ENCODE data around the gene MACROD1.

Gene MACROD1

DNA sequence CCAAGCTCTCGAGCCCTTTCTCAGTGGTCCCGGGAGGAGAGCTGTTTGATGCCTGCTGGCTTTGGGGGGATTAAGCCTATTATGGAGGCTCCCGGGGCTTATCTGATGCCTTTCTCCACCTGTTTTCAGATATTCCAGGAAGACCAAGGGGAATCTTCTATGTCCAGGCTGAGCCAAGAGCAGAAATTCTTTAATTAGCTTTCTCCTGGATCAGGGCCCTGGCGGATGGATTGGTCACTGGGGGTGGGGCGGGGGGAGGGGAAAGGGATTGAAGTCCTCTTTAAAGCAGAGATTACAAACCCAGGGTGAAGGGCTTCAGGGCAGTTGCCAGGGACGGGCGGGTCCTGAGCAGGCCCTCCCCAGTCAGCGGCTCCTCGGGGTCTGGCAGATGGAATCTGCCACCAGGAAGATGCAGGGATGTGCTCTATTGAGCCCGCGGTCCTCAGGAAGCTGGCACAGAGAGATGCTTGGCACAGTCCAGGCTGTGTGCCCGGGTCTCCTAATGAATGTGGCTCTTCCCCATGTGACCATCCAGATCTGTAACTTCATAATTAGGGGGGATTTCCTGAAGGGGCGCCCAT is 33.6 kb downstream of the MACROD1 start:
- DNase-seq, result peak in 10 of 56 donors; percentile 10 to 36 (median 21)

DNA sequence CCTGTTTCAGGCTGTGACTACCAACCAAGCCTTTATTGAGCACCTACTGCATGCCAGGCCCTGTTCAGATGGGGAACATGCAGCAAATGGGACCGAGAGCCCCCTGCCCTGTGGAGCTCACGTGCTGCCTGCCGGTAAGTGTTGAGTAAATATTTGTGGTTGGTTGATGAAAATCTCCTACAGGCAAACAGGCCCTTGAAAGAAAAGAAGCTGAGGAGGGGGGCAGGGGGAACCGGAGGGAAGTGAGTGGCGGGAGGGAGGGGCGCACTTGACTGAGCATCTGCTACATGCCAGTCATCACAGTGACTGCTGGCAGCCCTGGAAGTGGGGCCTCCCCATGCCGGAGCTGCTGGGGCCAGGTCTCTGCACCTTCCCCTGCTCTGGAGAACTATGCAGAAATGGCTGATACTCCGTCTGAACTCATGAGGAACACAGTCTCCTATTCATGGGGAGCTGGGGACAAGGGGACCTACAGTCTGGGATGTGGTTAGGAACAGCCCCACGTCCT is 34.2 kb downstream of the MACROD1 start:
- DNase-seq, result no peak

DNA sequence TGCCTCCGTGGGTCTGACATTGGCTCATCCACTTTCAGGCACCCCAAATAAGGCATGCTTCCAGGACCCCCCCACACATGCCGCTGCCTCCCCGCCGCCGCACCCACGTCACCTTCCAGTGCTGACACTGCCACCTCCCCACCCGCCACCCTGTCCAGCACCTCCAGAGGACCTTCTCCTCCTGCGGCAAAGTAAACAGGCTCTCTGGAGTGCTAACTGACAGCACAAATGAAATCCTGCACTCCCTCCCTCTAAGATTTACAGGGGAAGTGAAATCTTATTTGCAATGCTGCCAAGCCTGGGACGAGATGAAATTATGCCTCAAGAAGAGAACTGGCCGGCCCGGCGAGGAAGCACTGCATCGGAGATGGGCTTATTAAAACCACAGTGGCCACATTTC is 35.3 kb downstream of the MACROD1 start:
- DNase-seq, result no peak

DNA sequence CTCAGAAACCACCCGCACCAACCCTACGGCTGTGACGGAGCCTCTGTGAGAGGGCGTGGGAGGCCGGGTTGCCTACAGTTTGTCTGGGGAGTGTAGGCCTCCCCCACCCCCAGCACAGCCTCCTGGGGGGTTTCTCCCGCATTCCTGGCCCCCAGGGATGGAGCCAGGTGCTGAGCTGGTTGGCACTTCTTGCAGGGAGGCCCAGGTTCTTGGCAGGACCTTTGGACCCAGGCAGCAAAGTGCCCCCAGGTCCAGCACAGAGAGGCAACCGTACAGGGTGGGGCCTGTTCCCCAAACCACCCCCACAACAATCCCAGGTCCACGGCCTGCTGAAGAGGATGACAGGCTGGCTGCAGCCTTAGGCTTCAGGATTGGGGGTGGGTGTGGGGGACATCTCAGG is 36.5 kb downstream of the MACROD1 start:
- no peak for DNase-seq

DNA sequence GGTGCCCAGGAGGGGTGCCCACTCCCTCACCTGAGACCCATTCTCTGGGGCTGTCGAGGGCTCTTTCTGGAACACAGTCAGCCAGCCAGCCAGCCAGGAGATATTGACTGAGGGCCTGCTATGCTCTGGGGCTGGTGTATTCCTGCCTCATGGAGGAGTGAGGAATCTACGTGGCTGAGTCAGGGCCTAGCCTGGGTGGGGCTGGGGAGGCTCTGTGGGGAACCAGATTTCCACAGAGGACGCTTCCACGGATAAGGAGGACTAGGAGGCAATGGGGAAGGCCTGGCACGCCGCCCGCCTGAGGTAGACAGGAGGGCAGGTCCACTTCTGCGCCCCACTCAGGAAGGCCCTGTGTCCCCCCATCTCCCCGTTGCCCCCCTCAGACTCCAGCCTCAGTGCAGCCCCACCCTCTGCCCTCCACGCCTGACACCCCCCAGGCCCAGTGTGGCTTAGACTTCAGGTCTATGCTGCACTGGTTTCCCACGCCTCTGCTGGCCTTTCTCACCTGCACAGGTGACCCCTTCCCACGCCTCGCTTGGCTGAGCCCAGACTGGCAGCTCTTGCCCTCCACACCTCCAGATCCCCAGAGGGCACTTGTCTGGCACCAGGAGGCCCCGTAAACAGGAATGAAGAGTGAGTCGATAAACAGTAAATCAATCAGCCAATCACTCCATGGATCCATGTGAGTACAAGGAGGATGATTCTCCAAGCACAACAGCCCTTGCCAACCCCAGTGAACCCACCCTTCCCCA is 37.5 kb downstream of the MACROD1 start:
- DNase-seq, result no peak

DNA sequence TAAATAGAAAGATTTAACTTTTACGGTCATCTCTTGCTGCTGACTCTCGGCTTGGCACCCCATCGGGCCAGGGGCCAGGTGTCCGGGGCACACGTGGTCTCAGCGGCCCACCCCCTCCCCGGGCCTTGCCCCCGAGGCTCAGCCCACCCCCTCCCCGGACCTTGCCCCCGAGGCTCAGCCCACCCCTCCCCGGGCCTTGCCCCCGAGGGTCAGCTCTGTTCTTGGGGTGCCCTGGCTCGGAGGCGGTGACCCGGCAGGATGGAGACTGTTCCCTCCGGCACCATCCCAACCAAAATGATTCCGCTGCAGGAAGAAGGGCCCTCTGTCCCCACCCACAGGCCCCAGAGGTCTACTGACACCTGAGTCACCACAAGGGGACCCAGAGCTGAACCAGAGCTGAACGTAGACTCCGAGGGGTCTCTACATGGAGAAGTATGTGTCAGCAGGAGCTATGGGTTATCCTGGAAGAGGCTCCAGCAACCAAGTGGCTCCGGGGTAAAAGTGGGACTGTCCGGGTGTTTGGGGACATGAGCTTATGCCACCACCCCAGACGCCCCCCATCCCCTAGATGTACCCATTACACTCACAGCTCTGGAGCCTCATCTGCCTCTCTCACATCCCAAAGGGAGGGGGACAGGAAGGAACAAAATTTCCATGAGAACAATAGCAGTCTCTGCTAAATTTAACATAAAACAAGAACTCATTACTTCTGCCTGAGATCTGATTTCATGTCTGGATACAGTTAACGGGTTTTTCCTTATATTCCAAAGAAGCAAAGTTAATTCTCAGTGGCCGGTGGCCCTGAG is 38.4 kb downstream of the MACROD1 start:
- DNase-seq, result no peak

DNA sequence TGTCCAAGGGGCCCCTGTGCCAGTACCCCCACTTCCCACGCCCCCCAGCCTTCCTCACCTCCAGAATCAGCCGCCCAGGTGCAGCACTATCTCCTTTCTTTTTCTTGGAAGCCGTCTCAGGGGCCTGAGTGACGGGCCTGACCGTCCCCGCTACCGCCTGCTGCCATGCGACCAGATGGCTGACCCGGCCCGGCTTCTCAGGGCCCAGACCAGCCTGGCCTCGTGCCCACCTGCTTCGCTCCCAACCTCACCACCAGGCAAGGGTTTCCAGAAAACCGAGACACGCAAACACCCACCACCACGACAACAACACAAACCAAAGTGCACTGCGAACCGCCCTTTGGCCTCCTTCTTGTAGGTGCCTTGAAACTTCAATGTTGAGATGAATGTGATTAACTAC is 39.1 kb downstream of the MACROD1 start:
- DNase-seq, result no peak

DNA sequence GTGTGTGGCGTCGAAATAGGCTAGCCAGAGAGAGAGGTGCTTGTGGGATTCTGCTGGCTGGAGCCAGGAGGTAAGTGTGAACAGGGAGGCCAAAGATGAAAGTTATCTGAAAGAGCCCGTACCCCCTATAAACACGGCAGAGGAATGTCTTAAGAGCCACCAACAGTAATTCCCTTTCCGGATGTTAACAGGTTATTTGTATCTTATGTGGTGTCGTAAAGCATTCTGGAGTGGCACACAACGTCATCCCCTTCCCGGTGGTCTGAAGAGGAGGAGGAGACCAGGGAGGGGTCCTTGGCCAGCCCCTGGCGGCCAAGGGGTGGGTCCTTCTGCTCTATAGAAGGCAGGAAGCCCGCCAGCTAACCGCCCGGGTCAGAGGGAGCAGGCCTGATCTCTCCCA is 39.5 kb downstream of the MACROD1 start:
- no peak for DNase-seq

DNA sequence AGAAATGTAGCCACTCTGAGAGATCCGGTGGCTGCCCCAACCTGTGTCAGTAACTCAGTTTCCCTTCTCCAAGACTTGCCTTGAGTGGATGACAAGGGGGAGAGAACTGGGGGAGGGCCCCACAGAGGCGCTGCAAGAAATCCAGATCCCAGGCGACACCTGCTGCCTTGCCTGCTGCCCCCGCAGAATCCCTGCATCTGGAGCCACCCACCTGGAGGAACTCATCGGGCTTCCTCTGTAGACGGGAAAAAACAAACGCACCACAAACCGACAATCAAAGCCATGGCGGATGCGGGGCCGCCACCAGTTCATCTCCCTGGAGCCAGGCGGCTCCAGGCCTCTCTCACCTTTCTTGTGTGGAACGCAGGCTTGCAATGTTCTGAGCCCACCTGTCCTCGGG is 40.2 kb downstream of the MACROD1 start:
- DNase-seq, result peak in 18 of 56 donors; percentile 12 to 65 (median 35)

DNA sequence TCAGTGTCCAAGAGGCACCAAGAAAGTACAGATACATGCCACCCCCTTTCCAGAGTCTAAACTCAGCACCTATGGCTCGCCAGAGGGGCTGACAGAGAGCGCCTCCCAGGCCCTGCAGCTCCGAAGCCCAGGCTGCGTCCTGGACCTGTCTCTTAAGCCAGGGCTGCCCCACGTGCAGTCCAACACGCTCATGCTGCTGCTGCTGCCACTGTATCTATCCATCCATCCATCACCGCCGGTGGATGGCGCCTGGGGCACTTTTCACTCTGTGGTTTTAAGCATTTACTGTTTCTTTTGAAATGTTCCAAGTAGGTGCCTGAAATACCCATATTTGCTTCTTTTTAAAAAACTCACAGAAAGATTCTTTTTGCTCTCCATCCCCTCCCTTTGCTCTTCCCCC is 41.8 kb downstream of the MACROD1 start:
- DNase-seq, result no peak

DNA sequence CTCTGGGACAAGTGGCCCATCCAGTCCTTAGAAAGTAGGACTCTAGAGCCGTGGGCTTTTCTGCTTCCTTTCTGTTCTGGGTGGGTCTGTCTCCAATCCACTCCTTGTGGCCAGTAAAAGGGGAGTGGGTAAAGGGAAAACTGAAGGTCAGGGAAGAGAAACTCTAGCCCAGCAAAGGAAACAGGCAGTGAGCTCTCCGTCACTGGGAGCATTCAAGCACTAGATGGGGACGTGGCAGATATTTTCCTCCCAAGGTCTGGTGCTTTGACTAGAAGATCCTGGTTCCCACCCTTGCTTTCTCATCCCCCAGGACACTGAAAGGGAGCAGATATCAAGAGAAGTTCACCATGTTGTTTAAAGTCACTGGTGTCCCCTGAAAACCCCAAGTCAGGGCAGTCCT is 42.2 kb downstream of the MACROD1 start:
- DNase-seq, result no peak

DNA sequence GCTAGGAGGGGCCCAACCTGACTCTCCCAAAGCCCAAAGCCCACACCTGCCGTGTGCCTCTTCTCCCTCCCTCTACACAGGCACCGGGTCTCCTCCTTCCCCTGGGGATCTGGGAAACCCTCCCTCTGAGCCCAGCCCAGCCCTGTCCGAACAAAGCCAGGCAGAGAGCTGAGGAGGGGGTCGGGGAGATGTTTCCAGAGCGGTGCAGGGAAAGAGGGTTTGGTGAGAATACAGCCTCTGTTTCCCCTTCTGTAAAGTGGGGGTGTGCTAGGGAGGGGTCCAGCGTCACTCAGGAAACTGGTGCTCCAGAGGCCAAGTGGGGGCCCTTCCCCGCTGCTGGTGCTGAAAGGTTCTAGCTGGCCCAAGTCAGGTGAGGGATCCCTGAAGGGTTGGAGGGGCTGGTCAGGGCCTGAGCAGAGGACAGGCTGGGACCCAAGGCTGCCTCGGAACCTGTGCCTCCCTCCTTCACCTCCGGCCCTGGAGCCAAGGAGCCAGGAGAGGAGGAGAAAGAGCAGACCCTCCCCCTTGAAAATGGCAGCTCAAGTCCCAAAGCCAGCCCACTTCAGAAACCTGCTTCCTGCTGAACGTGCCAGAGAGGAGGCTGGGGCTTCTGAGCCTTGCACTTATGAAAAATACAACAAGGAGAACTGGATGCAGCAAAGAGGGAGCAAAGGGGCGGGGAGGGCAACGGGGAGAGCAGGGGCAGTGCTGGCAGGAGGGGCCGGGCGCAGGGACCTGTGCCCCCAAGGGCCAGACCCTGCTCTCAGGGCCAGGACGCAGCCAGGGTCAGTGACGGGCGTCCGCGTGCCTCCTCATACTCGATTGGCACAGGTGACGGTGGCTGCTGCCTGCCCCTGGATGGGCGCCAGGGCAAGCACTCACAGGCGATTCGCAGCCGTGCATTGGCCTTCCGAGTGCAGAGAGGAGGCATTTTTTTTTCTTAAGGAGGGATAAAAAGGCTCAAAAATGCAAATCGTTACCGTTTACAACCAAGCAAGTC is 43.2 kb downstream of the MACROD1 start:
- peak in 5 of 56 donors; percentile 24 to 48 (median 26) for DNase-seq

DNA sequence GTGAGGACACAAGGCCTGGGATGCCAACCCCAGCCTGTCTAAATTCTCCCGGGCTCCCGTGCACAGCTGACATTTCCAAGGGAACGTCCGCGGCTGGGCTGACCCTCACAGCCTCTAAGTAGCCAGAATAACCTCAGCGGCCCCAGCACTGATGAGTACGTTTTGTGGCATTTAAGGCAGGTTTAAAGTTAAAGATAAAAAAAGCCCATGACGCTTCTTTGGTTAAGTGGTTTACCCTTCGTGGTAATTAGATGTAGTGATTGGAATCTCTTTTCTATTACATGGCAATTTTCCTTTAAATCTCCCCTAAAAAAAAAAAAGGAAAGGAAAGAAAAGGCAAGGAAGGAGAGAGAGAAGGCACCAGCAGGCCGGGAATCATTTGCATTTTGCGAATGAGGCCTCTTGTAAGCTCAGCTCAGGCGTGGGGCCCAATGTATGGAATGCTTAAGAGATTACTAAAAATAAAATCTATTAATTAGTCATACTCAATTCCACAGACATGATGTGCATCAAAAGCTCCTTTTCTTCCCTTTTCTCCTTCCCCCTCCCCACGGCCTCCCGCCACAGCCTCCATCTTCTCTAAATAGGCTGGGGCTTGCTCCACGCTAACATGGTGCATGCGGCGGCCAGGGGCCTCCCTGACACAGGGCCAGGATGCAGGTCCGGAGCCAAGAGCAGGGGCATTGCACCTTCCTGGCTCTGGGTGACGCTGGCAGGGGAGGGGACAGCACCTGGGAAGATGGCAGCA is 44.1 kb downstream of the MACROD1 start:
- DNase-seq, result no peak

DNA sequence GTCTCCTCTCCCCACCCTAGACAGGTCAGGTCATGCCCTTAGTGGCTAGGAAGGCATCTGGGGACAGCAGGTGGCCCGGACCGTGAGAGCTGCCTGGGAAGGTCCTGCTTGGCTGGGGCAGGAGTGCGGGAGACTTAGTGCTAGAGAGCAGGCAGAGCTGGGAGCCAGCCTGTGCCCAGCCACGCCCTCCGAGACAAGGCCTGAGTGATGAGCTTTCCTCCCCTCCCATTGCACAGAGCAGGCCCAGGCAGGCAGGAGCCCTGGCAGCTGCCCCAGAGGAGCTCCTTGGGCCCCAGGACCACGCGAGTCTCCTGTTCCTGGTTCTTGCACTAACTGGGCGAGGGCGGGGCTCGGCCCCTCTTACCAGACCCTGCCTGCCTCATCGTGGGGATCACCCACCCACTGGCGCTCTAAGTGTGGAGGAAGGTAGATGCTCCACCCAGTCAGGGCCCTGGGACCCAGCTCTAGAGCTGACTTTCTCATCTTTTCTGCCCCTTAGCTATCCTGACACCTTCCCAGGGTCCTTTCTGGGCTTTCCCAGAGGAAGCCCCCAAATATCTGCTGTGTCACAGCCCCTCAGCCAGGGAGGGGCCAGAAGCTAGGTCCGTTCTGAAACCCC is 44.9 kb downstream of the MACROD1 start:
- DNase-seq, result peak in 3 of 56 donors; percentile 7 to 22 (median 17)

DNA sequence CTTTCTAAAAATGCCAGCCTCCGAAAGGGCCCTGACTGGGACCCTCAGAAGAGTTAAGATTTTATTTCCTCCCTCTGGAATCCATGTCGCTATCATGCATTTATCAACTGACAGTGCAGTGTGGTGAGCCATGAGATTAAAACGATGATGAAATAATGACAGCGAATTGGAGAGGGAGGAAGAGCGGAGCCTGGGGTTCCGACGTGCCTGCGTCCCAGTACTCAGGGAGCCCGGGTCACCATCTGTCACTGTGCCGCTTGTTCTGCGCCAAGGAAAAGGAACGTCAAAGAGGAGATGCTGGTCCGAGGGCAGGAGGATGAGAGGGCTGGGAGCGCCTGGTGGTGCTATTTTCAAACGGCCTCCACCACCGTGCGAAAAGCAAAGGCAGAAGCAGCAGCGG is 46.2 kb downstream of the MACROD1 start:
- no peak for DNase-seq

DNA sequence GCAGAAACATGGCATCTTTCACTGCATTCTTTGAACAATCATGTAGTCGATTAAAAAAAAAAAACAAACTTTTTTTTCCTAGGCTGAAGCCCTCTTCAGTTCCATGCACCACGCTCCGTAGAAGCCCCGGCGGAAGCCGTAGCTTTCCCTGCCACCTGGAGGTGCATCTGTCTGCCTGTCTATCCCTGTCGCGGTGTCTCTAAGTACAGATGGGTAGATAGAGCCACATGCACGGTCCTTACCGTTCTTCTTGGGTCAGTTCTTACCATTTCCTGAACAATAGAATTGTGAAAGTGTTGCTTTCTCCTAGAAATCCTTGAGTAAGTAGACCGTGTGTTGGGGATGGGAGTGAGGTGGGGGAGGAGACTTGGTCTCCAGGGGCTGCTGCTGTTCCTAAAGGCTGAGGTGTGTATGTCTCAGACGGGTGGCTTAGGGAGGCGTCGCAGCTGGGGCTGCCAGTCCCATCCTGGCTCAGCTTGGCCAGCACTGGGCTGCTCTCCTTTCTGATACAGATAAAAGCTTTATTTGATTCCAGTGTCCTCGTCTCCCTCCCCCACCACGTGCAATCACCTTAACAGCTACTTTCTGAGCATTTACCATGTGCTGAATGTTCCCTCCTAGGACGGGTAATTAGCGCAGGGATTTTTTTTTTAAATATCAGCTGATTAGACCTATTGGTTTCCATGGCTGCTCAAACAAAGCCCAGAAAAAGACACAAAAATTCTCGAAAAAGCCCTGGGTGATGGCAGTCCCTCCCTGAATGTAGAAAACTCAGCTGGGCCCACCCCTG is 46.8 kb downstream of the MACROD1 start:
- DNase-seq, result no peak

DNA sequence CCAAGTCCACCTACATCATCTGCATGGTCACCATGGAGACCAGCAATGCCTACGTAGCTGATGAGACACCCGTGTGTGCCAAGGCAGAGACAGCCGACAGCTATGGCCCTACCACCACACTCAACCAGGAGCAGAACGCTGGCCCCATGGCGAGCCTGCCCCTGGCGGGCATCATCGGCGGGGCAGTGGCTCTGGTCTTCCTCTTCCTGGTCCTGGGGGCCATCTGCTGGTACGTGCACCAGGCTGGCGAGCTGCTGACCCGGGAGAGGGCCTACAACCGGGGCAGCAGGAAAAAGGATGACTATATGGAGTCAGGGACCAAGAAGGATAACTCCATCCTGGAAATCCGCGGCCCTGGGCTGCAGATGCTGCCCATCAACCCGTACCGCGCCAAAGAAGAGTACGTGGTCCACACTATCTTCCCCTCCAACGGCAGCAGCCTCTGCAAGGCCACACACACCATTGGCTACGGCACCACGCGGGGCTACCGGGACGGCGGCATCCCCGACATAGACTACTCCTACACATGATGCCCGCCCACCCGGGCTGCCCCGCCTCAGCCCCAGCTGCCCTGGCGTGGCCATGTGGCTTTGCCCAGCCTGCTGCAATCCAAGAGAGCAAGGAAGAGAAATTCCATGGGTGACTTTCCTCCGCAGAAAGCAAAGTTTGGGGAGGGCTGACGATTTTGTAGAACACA is 48.0 kb downstream of the MACROD1 start:
- peak in 12 of 56 donors; percentile 19 to 66 (median 27) for DNase-seq

Measured in nucleus accumbens (tissue), 56 donors.